Vagina (tissue), 2 donors: Measurements from ENCODE around the gene TAOK2.
A peak's percentile ranks its signal among the peaks of the same experiment; 100 is the strongest.

Experiments
- POLR2A ChIP-seq, 2 donors: fragments of 450-650 bp; IDR thresholded peaks; one replicate each; pipeline ENCODE4 v1.6.1; 2017; ENCODE audit warnings: antibody characterized with exemption in 2 of 2, mild to moderate bottlenecking in 2 of 2, moderate library complexity in 2 of 2
- POLR2AphosphoS5 ChIP-seq, 2 donors: sonication (generic); formaldehyde crosslinking; IDR thresholded peaks; one replicate each; pipeline ENCODE4 v1.9.0; 2017; ENCODE audit warnings: antibody characterized with exemption in 2 of 2, mild to moderate bottlenecking in 2 of 2, low read depth in 1 of 2; ENCODE audit not compliant: insufficient read depth in 1 of 2
- TF ChIP-seq, protein P1 (sequence below), 3 experiments: fragments of 450-650 bp in 2 of 3; fragments of 200-600 bp in 1 of 3; sonication (generic) in 1 of 3; IDR thresholded peaks; one replicate each; pipeline ENCODE4 v1.5.1; 2017 to 2019; ENCODE audit warnings: antibody characterized with exemption in 3 of 3, mild to moderate bottlenecking in 2 of 3, moderate library complexity in 2 of 3

DNA sequence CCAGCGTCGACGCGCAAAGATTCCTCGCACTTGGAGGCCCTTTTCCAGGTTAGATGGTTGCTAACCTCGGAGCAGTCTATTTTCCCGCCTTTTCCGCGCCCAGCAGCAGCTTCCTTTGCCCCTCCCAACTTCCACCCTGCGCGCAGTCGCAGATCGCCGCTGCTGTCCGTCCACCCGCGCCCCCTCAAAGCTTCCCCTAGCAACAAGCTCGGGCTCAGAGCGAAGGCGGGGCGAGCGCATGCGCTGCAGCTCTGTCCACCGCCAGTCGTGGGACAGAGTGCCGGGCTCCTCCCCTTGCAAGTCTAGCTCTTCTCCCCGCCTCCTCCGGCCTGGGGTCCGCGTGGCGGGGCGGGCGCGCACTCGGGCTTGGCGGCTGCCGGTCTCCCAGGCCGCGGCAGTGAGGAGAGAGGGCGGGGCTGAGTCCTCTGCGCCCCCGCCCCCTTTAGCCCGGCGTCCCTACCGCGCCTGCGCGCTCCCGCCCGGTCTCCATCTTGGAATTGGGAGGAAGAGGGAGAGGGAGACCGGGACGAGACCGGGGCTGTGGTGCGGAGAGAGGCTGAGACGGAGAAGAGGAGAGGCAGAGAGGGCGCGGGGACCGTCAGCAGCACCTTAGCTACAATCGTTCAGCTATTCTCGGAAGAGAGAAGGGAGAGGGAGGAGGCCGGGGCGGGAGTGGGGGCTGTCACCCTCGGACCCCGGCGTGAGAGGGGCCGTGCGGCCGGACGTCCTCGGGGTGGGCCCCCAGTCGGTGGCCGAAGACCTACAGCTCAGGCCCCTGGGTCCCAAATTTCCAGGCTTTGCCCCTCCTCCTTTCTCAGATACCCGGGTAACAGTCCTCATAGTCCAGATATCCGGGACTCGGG, at the start of gene TAOK2:
- TF ChIP-seq, protein P1, sequence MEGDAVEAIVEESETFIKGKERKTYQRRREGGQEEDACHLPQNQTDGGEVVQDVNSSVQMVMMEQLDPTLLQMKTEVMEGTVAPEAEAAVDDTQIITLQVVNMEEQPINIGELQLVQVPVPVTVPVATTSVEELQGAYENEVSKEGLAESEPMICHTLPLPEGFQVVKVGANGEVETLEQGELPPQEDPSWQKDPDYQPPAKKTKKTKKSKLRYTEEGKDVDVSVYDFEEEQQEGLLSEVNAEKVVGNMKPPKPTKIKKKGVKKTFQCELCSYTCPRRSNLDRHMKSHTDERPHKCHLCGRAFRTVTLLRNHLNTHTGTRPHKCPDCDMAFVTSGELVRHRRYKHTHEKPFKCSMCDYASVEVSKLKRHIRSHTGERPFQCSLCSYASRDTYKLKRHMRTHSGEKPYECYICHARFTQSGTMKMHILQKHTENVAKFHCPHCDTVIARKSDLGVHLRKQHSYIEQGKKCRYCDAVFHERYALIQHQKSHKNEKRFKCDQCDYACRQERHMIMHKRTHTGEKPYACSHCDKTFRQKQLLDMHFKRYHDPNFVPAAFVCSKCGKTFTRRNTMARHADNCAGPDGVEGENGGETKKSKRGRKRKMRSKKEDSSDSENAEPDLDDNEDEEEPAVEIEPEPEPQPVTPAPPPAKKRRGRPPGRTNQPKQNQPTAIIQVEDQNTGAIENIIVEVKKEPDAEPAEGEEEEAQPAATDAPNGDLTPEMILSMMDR (IDR thresholded peaks at IDR 0.05) = peak in 1 of 3 experiments; percentile 7
- TF ChIP-seq POLR2A (IDR thresholded peaks at IDR 0.05) (peak in 1 of 2 donors; percentile 85), POLR2AphosphoS5 (IDR thresholded peaks at IDR 0.05; ENCODE audit: insufficient read depth in 1 of 2, low read depth in 1 of 2) (peak; percentile 88 to 95)
